NCI-H524 treated with DMSO at 0.1 percent for 48 hours (cell line): ENCODE data around the gene RDH16.
"Not testable (repeated sequence)": the region's sequence is repeated elsewhere in the genome, so short reads cannot be mapped to it uniquely, and the experiment has no call there.

Experiments
- DNase-seq: peaks from one replicate; lab custom pipeline; 2025; lab: John Stamatoyannopoulos, UW

RDH16 gene

DNA sequence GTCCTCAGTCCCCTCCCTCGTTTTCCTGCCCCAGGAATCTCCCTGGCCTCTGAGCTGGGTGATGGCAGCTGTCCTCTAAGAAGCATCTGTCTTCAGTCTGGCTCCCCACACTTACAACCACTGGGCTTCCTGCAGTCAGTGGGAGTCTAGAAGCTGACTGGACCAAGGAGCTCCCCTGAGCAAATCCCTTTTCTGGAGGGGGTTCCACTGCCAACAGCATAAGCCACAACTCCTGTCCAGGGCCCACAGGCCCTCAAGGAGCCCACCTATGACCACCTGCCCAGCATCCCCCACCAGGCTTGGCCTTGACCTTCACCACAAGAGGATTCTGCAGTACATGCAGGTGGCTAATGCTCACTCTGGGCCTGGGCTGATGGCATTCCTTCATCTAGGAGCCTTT, 4.1 kb downstream of the RDH16 start:
- DNase-seq = no peak

GRCh38 chr12:56951582-56952339, 5.6 kb downstream of the RDH16 start:
- DNase-seq = no peak

GRCh38 chr12:56948881-56949280, 8.5 kb downstream of the RDH16 start:
- DNase-seq = no peak

GRCh38 chr12:56948457-56948777, 9.0 kb downstream of the RDH16 start:
- no peak for DNase-seq

- DNase-seq = no peak
These were observed 9.6 kb downstream of the RDH16 start for GRCh38 chr12:56947633-56948456.

- DNase-seq = no peak
These were observed 13.5 kb downstream of the RDH16 start for GRCh38 chr12:56943878-56944277.

GRCh38 chr12:56943374-56943773, 14.0 kb downstream of the RDH16 start:
- DNase-seq = not testable (repeated sequence)

DNA sequence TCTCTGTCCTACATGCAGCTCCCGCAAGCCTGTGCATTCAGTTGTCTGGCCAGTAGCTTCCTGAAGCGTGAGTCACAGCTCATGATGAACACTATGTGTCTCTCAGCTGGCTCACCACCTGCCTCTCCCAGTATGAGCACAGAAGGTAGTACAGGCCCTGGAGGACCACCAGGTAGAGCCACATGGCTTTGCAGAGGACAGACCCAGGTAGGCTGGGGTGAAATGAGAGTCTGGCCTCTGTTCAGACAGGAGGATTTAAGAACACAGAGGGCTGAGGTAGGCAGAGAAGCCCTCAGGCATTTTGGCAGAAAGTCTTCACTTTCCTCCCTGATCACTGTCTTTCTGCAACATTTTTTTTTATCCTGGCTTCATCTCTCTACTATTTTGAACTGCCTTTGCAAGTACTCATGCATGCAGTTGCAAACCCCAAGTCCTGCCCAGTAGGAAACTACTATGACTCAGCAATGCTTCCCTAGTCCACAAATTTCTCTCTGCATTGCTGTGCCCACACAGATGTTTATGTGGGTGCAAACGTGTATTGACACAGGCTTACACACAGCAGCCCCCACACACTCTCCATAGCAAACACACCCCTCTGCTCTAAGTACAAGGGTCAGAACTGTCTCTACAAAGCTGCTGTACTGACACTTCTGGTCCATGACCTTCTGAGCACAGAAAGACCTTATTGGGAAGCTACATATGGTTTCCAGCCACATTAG, 15.9 kb downstream of the RDH16 start:
- no peak for DNase-seq

GRCh38 chr12:56940942-56941298, 16.5 kb downstream of the RDH16 start:
- DNase-seq = not testable (repeated sequence)

- no peak for DNase-seq
These were observed 21.7 kb downstream of the RDH16 start for GRCh38 chr12:56935752-56936151.

- DNase-seq = no peak
These were observed 22.3 kb downstream of the RDH16 start for GRCh38 chr12:56935157-56935556.

DNA sequence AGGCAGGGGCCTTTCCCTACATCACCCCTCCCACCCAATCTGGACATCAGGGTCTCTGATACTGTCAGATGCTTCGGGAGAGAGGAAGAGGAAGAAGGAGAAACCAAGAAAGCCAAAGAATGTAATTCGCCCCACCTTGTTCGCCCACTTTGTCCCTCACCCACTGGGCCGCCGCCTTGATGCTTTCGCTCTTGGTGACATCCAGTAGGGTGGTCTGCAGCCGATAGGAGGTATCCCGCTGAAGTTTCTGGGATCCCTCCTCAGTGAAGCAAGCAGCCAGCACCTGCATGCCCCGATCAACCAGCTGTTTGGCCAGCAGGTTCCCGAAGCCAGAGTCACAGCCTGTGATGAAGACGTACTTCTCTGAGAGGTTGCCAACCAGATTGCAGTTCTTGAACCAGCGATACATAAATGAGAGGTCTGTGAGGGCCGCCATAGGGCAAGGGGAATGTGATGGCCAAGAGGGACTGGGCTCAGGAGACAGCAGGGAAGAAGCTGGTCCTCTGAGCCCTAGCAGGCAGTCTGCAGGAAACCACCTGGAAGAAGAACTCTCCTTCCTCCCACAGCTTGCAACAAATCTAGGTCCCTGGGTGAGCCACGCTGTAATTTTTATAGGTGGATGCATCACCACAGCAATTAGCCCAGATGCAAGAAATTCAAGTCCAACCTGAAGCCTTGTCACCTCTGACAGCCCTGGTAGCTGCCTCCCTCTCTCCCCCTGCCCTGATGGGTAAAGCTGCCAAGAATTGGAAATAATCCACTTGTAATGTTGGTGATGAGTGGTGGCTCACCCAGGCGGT, 23.4 kb downstream of the RDH16 start, which contains the start of gene SDR9C7:
SDR9C7 (minus strand) TSS at position 583 of the 800 bp plus-strand sequence; CDS start at position 436, 147 bp downstream.
- no peak for DNase-seq

- no peak for DNase-seq
These were observed 24.5 kb downstream of the RDH16 start for GRCh38 chr12:56932867-56933266.

DNA sequence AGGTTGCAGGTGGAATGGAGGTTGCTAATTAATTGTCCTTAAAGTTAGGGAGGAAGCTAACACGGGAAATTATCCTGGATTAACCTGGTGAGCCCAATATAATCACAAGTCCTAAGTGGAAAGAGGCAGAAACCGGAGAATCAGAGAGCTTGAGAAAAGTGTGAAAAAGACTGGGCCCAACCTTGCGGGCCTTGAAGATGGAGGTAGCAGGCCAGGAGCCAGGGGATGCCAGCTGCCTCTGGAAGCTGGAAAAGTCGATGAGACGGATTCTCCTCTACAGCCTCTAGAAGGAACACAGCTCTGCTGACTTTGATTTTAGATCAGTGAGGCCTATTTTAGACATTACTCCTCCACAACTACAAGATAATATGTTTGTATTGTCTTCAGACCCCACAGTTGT, 25.3 kb downstream of the RDH16 start:
- no peak for DNase-seq

DNA sequence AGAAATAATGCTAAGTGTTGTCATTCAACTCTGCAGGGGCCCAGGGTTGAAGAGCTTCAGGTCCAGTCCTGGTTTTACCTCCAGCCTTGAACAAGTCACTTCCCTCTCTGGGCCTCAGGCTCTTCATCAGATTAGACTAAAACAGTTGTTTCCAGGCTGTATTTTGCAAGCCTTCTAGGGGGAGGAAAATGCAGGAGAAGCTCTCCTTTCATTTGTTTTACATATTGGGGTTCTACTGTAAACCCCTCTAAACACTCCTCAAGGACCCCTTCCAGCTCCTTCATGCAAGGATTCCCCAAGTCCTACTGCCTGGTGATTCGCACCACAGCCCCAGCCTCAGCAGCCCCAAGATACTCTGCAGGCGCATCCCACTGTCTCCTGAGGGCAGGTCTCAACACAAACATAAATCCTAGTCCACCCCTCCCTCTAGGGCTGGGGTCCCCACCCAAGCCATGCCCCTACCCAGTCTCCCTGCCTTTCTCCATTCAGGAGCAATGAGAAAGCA, 25.9 kb downstream of the RDH16 start:
- peak; percentile 5 for DNase-seq

GRCh38 chr12:56930241-56930640, 27.2 kb downstream of the RDH16 start:
- no peak for DNase-seq

DNA sequence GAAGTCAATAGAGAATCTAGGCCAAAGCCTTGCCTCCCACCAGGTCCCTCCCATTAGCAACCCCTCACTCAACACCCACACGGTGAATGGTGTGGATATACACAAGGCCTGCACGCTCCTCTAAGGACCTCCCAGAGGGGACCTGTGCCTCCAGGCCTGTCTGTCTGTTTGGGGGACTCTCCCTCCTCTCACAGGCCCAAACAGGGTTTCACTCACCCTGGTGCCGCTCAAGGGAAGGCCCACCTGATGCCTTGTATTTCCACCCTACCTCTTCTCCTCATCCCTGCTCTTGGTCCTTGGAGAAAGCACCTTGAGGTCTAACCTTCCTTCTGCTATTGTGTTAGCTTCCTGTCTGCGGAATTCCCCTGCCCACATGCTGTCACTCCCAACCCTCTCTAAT, 27.6 kb downstream of the RDH16 start:
- DNase-seq = no peak

- DNase-seq = no peak
These were observed 29.1 kb downstream of the RDH16 start for GRCh38 chr12:56928262-56928661.

DNA sequence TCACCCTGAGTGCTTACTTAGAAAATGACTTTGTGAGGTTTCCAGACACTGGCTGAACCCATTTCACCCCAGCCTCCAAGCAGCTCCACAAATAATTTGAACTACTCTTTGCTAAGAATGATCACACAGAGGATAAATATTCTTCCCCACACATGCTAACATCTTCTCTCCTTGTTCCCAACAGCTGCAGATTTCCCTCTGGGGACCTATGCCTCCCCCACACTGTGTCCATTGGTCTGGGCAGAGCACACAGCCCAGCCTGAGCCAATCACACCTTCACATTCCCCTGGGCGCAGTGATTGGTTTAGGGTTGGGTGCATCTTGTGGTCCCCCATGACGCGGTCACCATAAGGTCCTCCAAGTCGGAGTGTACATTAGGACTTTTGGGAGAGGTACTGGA, 30.1 kb downstream of the RDH16 start:
- no peak for DNase-seq

GRCh38 chr12:56922031-56922430, 35.4 kb downstream of the RDH16 start:
- no peak for DNase-seq

GRCh38 chr12:56921346-56921745, 36.1 kb downstream of the RDH16 start:
- no peak for DNase-seq

DNA sequence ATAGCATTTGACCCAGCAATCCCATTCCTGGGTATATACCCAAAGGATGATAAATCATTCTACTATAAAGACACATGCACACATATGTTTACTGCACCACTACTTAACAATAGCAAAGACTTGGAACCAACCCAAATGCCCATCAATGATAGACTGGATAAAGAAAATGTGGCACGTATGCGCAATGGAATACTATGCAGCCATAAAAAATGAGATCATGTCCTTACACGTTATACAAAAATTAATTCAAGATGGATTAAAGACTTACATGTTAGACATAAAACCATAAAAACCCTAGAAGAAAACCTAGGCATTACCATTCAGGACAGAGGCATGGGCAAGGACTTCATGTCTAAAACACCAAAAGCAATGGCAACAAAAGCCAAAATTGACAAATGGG, 39.3 kb downstream of the RDH16 start:
- DNase-seq = not testable (repeated sequence)
